HepG2 (cell line): ENCODE measurements around the gene LIPE. TPM values are rescaled to one million over a fixed set of nuclear protein-coding genes. Genes with fewer than 3 reads are reported as not detected.

Source experiments
- BCL6 ChIP-seq: IDR thresholded peaks from 2 replicates; pipeline ENCODE4 v1.6.1; 2016; ENCODE audit warnings: missing genetic modification reagents, missing compliant biosample characterization
- EED ChIP-seq: sonication (generic); formaldehyde crosslinking; IDR thresholded peaks from 2 replicates; pipeline ENCODE4 v1.5.0; 2020; ENCODE audit warnings: mild to moderate bottlenecking, missing genetic modification reagents
- KDM2A ChIP-seq: sonication (generic); formaldehyde crosslinking; IDR thresholded peaks from 2 replicates; pipeline ENCODE4 v1.4.0; 2020; ENCODE audit warnings: low read depth, missing genetic modification reagents, borderline replicate concordance
- SMYD3 ChIP-seq: sonication (generic); formaldehyde crosslinking; IDR thresholded peaks from 2 replicates; pipeline ENCODE4 v1.8.1; 2023; ENCODE audit warnings: mild to moderate bottlenecking, missing genetic modification reagents
- ZFX ChIP-seq: sonication (generic); formaldehyde crosslinking; IDR thresholded peaks from 2 replicates; pipeline ENCODE4 v1.4.0; 2020; ENCODE audit warnings: mild to moderate bottlenecking, low read depth, missing genetic modification reagents, moderate library complexity
- ZNF230 ChIP-seq: sonication (generic); formaldehyde crosslinking; IDR thresholded peaks from 2 replicates; pipeline ENCODE4 v1.4.0; 2020; ENCODE audit warnings: mild to moderate bottlenecking, missing genetic modification reagents
- ZNF598 ChIP-seq: sonication (generic); formaldehyde crosslinking; IDR thresholded peaks from 2 replicates; pipeline ENCODE4 v1.5.1; 2020; ENCODE audit warnings: mild to moderate bottlenecking, missing genetic modification reagents, borderline replicate concordance
- ZNF768 ChIP-seq: sonication (generic); formaldehyde crosslinking; IDR thresholded peaks from 2 replicates; pipeline ENCODE4 v1.4.0; 2020; ENCODE audit warnings: missing genetic modification reagents
- ZNF788 ChIP-seq: sonication (generic); formaldehyde crosslinking; IDR thresholded peaks from 2 replicates; pipeline ENCODE4 v1.5.0; 2020; ENCODE audit warnings: mild to moderate bottlenecking, missing genetic modification reagents, borderline replicate concordance
- polyA plus RNA-seq, 8 experiments: library from polyadenylated mRNA; depleted of rRNA in 3 of 8; stranded (reverse) in 7 of 8; unstranded in 1 of 8; fragments of >200 nt; fragmentation: Illumina TruSeq in 4 of 8; extraction: Trizol in 4 of 8; gene quantifications; 2 replicates each; pipeline versions ENCODE4 v1.2.1 to v1.2.3, GENCODE V29; 2011 to 2016; ENCODE audit warnings: low read depth in 4 of 8, missing spikeins in 1 of 8, mixed read lengths in 1 of 8; ENCODE audit not compliant: insufficient read depth in 1 of 8
- total RNA-seq, 5 experiments: library from RNA; depleted of rRNA; stranded (reverse); fragments of >200 nt; fragmentation: Illumina TruSeq; extraction: Trizol; gene quantifications; 2 replicates each; pipeline ENCODE4 v1.2.3, GENCODE V29; 2016; ENCODE audit warnings: low read depth in 1 of 5
- TF ChIP-seq, protein P1 (sequence below): sonication (generic); formaldehyde crosslinking; IDR thresholded peaks from 2 replicates; pipeline ENCODE4 v1.4.0; 2020; ENCODE audit warnings: missing genetic modification reagents
- TF ChIP-seq, protein P2 (sequence below): sonication (generic); formaldehyde crosslinking; IDR thresholded peaks from 2 replicates; pipeline ENCODE4 v1.4.0; 2020; ENCODE audit warnings: mild to moderate bottlenecking, missing genetic modification reagents
- TF ChIP-seq, protein P3 (sequence below): sonication (generic); formaldehyde crosslinking; IDR thresholded peaks from 2 replicates; pipeline ENCODE4 v1.4.0; 2020; ENCODE audit warnings: missing genetic modification reagents
- TF ChIP-seq, protein P4 (sequence below): sonication (generic); formaldehyde crosslinking; IDR thresholded peaks from 2 replicates; pipeline ENCODE4 v1.8.1; 2023; ENCODE audit warnings: mild to moderate bottlenecking, missing genetic modification reagents
- TF ChIP-seq, protein P5 (sequence below): sonication (generic); formaldehyde crosslinking; IDR thresholded peaks from 2 replicates; pipeline ENCODE4 v1.4.0; 2020; ENCODE audit warnings: missing genetic modification reagents

LIPE gene
- total and polyA plus RNA-seq, 2 of the 13 experiments (the other 11 are each of a cell fraction or from before 2014, with no cell fraction given), result not detected

DNA sequence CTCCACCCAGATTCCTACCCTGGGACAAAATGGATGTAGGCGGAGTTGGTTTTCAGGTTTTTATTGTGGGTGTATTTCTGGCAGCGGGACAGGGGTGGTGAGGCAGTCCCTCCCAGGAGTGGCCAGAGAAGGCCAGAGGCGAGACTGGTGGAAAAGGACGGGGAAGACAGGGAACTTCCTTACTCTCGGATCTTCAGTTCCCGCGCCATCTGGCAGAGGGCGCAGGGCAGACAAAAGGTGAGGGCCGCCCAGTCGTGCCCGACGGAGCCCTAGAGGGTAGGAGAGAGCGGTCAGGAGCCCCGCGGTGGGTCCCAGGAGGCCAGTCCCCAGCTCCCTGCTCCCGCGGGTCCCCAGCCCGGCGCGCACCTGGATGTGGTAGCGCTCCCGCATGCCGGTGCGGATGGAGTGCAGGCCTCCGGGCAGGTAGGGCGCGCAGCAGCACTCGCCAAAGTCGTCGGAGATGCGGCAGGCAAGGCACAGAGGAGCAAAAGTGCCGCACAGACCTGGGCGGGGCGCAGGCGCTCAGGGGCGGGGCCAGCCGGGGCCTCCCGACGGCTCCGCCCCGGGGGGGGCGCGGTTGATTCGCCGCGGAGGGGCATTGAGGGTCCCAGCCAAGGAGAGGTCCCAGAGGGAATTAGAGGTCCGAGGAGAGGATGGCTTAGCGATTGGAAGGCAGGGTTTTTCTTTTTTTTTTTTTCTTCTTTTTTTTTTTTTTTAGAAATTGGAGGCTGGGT lies 40.0 kb downstream of the LIPE start (continued):
- TF ChIP-seq, protein P1, sequence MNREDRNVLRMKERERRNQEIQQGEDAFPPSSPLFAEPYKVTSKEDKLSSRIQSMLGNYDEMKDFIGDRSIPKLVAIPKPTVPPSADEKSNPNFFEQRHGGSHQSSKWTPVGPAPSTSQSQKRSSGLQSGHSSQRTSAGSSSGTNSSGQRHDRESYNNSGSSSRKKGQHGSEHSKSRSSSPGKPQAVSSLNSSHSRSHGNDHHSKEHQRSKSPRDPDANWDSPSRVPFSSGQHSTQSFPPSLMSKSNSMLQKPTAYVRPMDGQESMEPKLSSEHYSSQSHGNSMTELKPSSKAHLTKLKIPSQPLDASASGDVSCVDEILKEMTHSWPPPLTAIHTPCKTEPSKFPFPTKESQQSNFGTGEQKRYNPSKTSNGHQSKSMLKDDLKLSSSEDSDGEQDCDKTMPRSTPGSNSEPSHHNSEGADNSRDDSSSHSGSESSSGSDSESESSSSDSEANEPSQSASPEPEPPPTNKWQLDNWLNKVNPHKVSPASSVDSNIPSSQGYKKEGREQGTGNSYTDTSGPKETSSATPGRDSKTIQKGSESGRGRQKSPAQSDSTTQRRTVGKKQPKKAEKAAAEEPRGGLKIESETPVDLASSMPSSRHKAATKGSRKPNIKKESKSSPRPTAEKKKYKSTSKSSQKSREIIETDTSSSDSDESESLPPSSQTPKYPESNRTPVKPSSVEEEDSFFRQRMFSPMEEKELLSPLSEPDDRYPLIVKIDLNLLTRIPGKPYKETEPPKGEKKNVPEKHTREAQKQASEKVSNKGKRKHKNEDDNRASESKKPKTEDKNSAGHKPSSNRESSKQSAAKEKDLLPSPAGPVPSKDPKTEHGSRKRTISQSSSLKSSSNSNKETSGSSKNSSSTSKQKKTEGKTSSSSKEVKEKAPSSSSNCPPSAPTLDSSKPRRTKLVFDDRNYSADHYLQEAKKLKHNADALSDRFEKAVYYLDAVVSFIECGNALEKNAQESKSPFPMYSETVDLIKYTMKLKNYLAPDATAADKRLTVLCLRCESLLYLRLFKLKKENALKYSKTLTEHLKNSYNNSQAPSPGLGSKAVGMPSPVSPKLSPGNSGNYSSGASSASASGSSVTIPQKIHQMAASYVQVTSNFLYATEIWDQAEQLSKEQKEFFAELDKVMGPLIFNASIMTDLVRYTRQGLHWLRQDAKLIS (CRISPR knock-in tag), result no peak
- TF ChIP-seq KDM2A (CRISPR knock-in tag) (peak; percentile 59), ZFX (CRISPR knock-in tag) (peak; percentile 60), ZNF230 (0 out of 2 replicates have a peak, but pooled peaks have one; percentile 44), EED (no peak), ZNF598 (CRISPR knock-in tag) (peak; percentile 52; the same call in 1 of the 2 replicates), ZNF768 (peak; percentile 36; the same call in 1 of the 2 replicates), ZNF788 (CRISPR knock-in tag) (peak; percentile 26; the same call in 1 of the 2 replicates), BCL6 (peak; percentile 19; the same call in 1 of the 2 replicates), SMYD3 (CRISPR knock-in tag) (no peak)
- TF ChIP-seq, protein P2, sequence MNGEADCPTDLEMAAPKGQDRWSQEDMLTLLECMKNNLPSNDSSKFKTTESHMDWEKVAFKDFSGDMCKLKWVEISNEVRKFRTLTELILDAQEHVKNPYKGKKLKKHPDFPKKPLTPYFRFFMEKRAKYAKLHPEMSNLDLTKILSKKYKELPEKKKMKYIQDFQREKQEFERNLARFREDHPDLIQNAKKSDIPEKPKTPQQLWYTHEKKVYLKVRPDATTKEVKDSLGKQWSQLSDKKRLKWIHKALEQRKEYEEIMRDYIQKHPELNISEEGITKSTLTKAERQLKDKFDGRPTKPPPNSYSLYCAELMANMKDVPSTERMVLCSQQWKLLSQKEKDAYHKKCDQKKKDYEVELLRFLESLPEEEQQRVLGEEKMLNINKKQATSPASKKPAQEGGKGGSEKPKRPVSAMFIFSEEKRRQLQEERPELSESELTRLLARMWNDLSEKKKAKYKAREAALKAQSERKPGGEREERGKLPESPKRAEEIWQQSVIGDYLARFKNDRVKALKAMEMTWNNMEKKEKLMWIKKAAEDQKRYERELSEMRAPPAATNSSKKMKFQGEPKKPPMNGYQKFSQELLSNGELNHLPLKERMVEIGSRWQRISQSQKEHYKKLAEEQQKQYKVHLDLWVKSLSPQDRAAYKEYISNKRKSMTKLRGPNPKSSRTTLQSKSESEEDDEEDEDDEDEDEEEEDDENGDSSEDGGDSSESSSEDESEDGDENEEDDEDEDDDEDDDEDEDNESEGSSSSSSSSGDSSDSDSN (CRISPR knock-in tag), result peak; percentile 66; the same call in 1 of the 2 replicates
- TF ChIP-seq, protein P3, sequence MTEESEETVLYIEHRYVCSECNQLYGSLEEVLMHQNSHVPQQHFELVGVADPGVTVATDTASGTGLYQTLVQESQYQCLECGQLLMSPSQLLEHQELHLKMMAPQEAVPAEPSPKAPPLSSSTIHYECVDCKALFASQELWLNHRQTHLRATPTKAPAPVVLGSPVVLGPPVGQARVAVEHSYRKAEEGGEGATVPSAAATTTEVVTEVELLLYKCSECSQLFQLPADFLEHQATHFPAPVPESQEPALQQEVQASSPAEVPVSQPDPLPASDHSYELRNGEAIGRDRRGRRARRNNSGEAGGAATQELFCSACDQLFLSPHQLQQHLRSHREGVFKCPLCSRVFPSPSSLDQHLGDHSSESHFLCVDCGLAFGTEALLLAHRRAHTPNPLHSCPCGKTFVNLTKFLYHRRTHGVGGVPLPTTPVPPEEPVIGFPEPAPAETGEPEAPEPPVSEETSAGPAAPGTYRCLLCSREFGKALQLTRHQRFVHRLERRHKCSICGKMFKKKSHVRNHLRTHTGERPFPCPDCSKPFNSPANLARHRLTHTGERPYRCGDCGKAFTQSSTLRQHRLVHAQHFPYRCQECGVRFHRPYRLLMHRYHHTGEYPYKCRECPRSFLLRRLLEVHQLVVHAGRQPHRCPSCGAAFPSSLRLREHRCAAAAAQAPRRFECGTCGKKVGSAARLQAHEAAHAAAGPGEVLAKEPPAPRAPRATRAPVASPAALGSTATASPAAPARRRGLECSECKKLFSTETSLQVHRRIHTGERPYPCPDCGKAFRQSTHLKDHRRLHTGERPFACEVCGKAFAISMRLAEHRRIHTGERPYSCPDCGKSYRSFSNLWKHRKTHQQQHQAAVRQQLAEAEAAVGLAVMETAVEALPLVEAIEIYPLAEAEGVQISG (CRISPR knock-in tag), result peak; percentile 83
- TF ChIP-seq, protein P4, sequence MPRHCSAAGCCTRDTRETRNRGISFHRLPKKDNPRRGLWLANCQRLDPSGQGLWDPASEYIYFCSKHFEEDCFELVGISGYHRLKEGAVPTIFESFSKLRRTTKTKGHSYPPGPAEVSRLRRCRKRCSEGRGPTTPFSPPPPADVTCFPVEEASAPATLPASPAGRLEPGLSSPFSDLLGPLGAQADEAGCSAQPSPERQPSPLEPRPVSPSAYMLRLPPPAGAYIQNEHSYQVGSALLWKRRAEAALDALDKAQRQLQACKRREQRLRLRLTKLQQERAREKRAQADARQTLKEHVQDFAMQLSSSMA, result 0 out of 2 replicates have a peak, but pooled peaks have one; percentile 61
- TF ChIP-seq, protein P5, sequence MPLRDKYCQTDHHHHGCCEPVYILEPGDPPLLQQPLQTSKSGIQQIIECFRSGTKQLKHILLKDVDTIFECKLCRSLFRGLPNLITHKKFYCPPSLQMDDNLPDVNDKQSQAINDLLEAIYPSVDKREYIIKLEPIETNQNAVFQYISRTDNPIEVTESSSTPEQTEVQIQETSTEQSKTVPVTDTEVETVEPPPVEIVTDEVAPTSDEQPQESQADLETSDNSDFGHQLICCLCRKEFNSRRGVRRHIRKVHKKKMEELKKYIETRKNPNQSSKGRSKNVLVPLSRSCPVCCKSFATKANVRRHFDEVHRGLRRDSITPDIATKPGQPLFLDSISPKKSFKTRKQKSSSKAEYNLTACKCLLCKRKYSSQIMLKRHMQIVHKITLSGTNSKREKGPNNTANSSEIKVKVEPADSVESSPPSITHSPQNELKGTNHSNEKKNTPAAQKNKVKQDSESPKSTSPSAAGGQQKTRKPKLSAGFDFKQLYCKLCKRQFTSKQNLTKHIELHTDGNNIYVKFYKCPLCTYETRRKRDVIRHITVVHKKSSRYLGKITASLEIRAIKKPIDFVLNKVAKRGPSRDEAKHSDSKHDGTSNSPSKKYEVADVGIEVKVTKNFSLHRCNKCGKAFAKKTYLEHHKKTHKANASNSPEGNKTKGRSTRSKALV, result peak; percentile 92
